K562 (cell line): ENCODE measurements around the gene AIG1. TPM values are rescaled to one million over a fixed set of nuclear protein-coding genes. Genes with fewer than 3 reads are reported as not detected.

ENCODE experiments used
- ATAC-seq: fragments of 200-7000 bp; cut with Tn5 transposase; 3 replicates; pipeline ENCODE4 v1.9.1; 2020; ENCODE audit warnings: moderate library complexity
- BruUV-seq: library from RNA; stranded (reverse); fragments of 400-500 nt; replicated peaks from 2 replicates; lab custom pipeline; 2021; lab: Mats Ljungman, UMichigan
- CTCF ChIA-PET: fragments of 300-600 bp; formaldehyde crosslinking; extraction: SDS; loops from one replicate; lab custom pipeline; 2021; ENCODE audit warnings: low intra/inter-chr PET ratio; lab: Yijun Ruan, JAX
- POLR2A ChIA-PET: fragments of 300-600, 350-650 bp; sonication (Branson Sonifier 250); formaldehyde crosslinking; extraction: SDS; loops from one replicate; lab custom pipeline; 2021; ENCODE audit warnings: antibody characterized with exemption, inconsistent platforms; lab: Yijun Ruan, JAX
- DNase-seq, 4 experiments: peaks; one replicate each; pipeline versions ENCODE4 v3.0.0 to v3.0.0-alpha.2; 2011 to 2018; ENCODE audit warnings: low spot score in 3 of 4, mixed read lengths in 3 of 4; ENCODE audit errors: extremely low read depth in 1 of 4
- FAIRE-seq: peaks from 2 replicates; lab custom pipeline; 2011; peaks lifted over from hg19 to GRCh38; lab: Jason Lieb, UNC
- H2AFZ ChIP-seq: 2 replicates; pipeline ENCODE4 v1.6.0; 2011; ENCODE audit warnings: low read depth, low read length, control low read depth, inconsistent platforms
- H3K27ac ChIP-seq: fragments of 200-600 bp; 3 replicates; pipeline ENCODE4 v1.8.0; 2011; ENCODE audit warnings: low read depth, mild to moderate bottlenecking, control low read depth, inconsistent platforms, low read length, moderate library complexity, mixed read lengths; ENCODE audit errors: extremely low read depth
- H3K27me3 ChIP-seq, 2 experiments: fragments of 300-600 bp in 1 of 2; 2 replicates in 1 of 2; 3 replicates in 1 of 2; pipeline versions ENCODE4 v1.6.0 to v1.8.0; 2011; ENCODE audit warnings: inconsistent platforms in 2 of 2, low read length in 2 of 2, mild to moderate bottlenecking in 1 of 2, mixed read lengths in 1 of 2, moderate library complexity in 1 of 2; ENCODE audit not compliant: control insufficient read depth in 2 of 2, insufficient read depth in 2 of 2
- H3K36me3 ChIP-seq: fragments of 300-600 bp; 3 replicates; pipeline ENCODE4 v1.8.0; 2011; ENCODE audit warnings: mild to moderate bottlenecking, low read length, inconsistent platforms; ENCODE audit not compliant: control insufficient read depth, insufficient read depth
- H3K4me1 ChIP-seq, 2 experiments: fragments of 200-600 bp in 1 of 2; replicated peaks in 1 of 2; 2 replicates in 1 of 2; 3 replicates in 1 of 2; pipeline versions ENCODE4 v1.5.1 to v1.8.0; 2011; ENCODE audit warnings: inconsistent platforms in 2 of 2, low read length in 2 of 2, mild to moderate bottlenecking in 1 of 2, mixed read lengths in 1 of 2, moderate library complexity in 1 of 2; ENCODE audit not compliant: control insufficient read depth in 2 of 2, insufficient read depth in 2 of 2
- H3K4me2 ChIP-seq: 2 replicates; pipeline ENCODE4 v1.6.1; 2011; ENCODE audit warnings: low read length, control low read depth, inconsistent platforms, mixed read lengths; ENCODE audit not compliant: insufficient read depth
- H3K4me3 ChIP-seq: fragments of 200-600 bp; sonication (generic), shearing (Covaris generic); 2 replicates; pipeline ENCODE4 v1.5.1; 2016; ENCODE audit warnings: control low read depth, inconsistent platforms
- H3K79me2 ChIP-seq: fragments of 200-600 bp; 3 replicates; pipeline ENCODE4 v1.8.0; 2011; ENCODE audit warnings: low read length, inconsistent platforms; ENCODE audit not compliant: control insufficient read depth, insufficient read depth
- H3K9ac ChIP-seq, 2 experiments: 2 replicates each; pipeline versions ENCODE4 v1.6.0 to v1.6.1; 2011; ENCODE audit warnings: low read depth in 2 of 2, low read length in 2 of 2, control low read depth in 1 of 2, inconsistent platforms in 1 of 2, mild to moderate bottlenecking in 1 of 2, mixed read lengths in 1 of 2; ENCODE audit not compliant: insufficient read depth in 1 of 2
- H3K9me1 ChIP-seq: one replicate; pipeline ENCODE4 v1.6.0; 2011; ENCODE audit warnings: inconsistent platforms, mild to moderate bottlenecking, low read length, moderate library complexity; ENCODE audit not compliant: control insufficient read depth, insufficient read depth
- H3K9me3 ChIP-seq: replicated peaks from 2 replicates; pipeline ENCODE4 v1.5.1; 2011; ENCODE audit warnings: low read depth, low read length, inconsistent platforms; ENCODE audit not compliant: control insufficient read depth, insufficient read depth
- H4K20me1 ChIP-seq: replicated peaks from 2 replicates; pipeline ENCODE4 v1.6.1; 2011; ENCODE audit warnings: low read length, inconsistent platforms, mixed read lengths; ENCODE audit not compliant: control insufficient read depth, insufficient read depth
- BRD9 ChIP-seq: fragments of 450-650 bp; IDR thresholded peaks from 2 replicates; pipeline ENCODE4 v1.6.1; 2018; ENCODE audit warnings: low read depth; ENCODE audit not compliant: partially characterized antibody
- ERF ChIP-seq: fragments of 450-650 bp; formaldehyde crosslinking; IDR thresholded peaks from 2 replicates; pipeline ENCODE4 v1.4.0; 2020; ENCODE audit warnings: mild to moderate bottlenecking, mixed read lengths
- HNRNPUL1 ChIP-seq: fragments of 200-400 bp; formaldehyde crosslinking; IDR thresholded peaks from 2 replicates; pipeline ENCODE4 v1.6.1; 2017; ENCODE audit warnings: low read length
- ILK ChIP-seq: fragments of 450-650 bp; IDR thresholded peaks from 2 replicates; pipeline ENCODE4 v1.6.1; 2016; ENCODE audit warnings: missing genetic modification characterization, low read depth, mild to moderate bottlenecking, missing compliant biosample characterization, moderate library complexity, borderline replicate concordance
- PBX2 ChIP-seq, 2 experiments: IDR thresholded peaks in 1 of 2; conservative IDR thresholded peaks in 1 of 2; 2 replicates each; pipeline ENCODE4 v1.6.1; 2016; ENCODE audit warnings: low read depth in 2 of 2, mild to moderate bottlenecking in 1 of 2, missing compliant biosample characterization in 1 of 2, missing genetic modification characterization in 1 of 2, moderate library complexity in 1 of 2
- PHB2 ChIP-seq: fragments of 450-650 bp; IDR thresholded peaks from 2 replicates; pipeline ENCODE4 v1.6.1; 2017; ENCODE audit warnings: low read depth
- RFX1 ChIP-seq: fragments of 450-650 bp; IDR thresholded peaks from 2 replicates; pipeline ENCODE4 v1.6.1; 2016; ENCODE audit warnings: mild to moderate bottlenecking, moderate library complexity
- SMARCB1 ChIP-seq: IDR thresholded peaks from 2 replicates; pipeline ENCODE4 v1.6.1; 2011; ENCODE audit warnings: improper control_type of control experiment, low read depth; ENCODE audit not compliant: insufficient read length
- SMARCC2 ChIP-seq: fragments of 450-650 bp; IDR thresholded peaks from 2 replicates; pipeline ENCODE4 v1.6.1; 2017; ENCODE audit warnings: antibody characterized with exemption, moderate library complexity, mild to moderate bottlenecking, low read depth
- SRSF7 ChIP-seq: fragments of 200-400 bp; formaldehyde crosslinking; optimal IDR thresholded peaks from 2 replicates; pipeline ENCODE3; 2017; ENCODE audit warnings: mild to moderate bottlenecking, low read depth, low read length
- WHSC1 ChIP-seq: IDR thresholded peaks from one replicate; pipeline ENCODE4 v1.6.1; 2012; ENCODE audit warnings: low read length, control low read depth, inconsistent platforms
- ZNF175 ChIP-seq: fragments of 200-800 bp; sonication (Bioruptor generic); IDR thresholded peaks from 2 replicates; pipeline ENCODE4 v1.6.1; 2016; ENCODE audit warnings: low read depth, mild to moderate bottlenecking, missing genetic modification characterization, missing compliant biosample characterization
- ZNF384 ChIP-seq: IDR thresholded peaks from 2 replicates; pipeline ENCODE4 v1.6.1; 2012; ENCODE audit warnings: low read depth, low read length, improper control_type of control experiment
- ZNF431 ChIP-seq: sonication (generic); formaldehyde crosslinking; IDR thresholded peaks from 2 replicates; pipeline ENCODE4 v1.8.0; 2022; ENCODE audit warnings: mild to moderate bottlenecking, missing genetic modification reagents
- ZNF764 ChIP-seq: fragments of 250-450 bp; sonication (Bioruptor Pico); IDR thresholded peaks from 2 replicates; pipeline ENCODE4 v1.4.0; 2020; ENCODE audit warnings: low read depth, mild to moderate bottlenecking, moderate library complexity
- in situ Hi-C: fragments of 300-500 bp; cut with MboI; formaldehyde crosslinking; loops from 4 replicates; pipeline ENCODE4 v1.15.0; 2018; ENCODE audit warnings: inconsistent platforms, mixed read lengths
- intact Hi-C: fragments of 100-400 bp; cut with micrococcal nuclease; formaldehyde crosslinking; loops from 2 replicates; pipeline ENCODE4 v1.14.2; 2022
- polyA plus RNA-seq, 8 experiments: library from polyadenylated mRNA; depleted of rRNA in 4 of 8; stranded (reverse) in 5 of 8; unstranded in 3 of 8; fragments of >200 nt; fragmentation: Nextera tagmentation in 2 of 8; fragmentation: Illumina TruSeq in 1 of 8; extraction: Ambion mirVana in 2 of 8; extraction: Trizol in 1 of 8; gene quantifications; 2 replicates each; pipeline versions ENCODE4 v1.2.1 to v1.2.3, GENCODE V29; 2011 to 2014; ENCODE audit warnings: inconsistent platforms in 1 of 8, missing spikeins in 1 of 8
- total RNA-seq, 7 experiments: library from RNA; depleted of rRNA in 6 of 7; stranded (reverse); fragments of >200 nt in 6 of 7; fragmentation: Illumina TruSeq in 2 of 7; extraction: Trizol in 2 of 7; gene quantifications; 2 replicates each; pipeline versions ENCODE4 v1.2.1 to v1.2.3, GENCODE V29; 2011 to 2021; ENCODE audit warnings: low replicate concordance in 1 of 7
- TF ChIP-seq, protein P1 (sequence below): fragments of 250-450 bp; sonication (Bioruptor Pico); IDR thresholded peaks from 2 replicates; pipeline ENCODE4 v1.5.1; 2021; ENCODE audit warnings: mild to moderate bottlenecking

AIG1 gene
- total and polyA plus RNA-seq, 9 of the 15 experiments (the other 6 are each of a cell fraction or from before 2014, with no cell fraction given): 74.8 to 333 (median 127) TPM

DNA sequence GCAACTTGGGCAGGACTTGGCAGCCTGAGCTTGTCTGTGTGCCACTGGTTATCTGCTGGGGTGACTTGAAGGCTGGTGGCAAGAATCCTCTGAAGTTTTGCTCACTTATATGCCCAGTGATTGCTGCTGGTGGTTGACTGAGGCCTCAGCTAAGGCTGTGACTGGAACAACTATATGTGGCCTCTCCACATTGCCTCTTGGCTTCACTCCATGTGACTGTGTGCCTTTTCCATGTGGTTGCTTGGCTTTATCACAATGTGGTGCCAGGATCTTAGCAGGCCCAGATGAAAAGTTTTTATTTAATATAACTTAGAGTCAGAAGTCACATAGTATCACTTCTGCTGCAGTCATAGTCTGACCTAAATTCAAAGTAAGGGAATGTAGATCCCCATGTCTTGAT is 285.3 kb downstream of the AIG1 start:
- H3K9ac ChIP-seq: no peak overlapping the region
- no peaks in the 10 kb centered on the region for H3K9me1 ChIP-seq
- no peak overlapping the region for H3K4me2 ChIP-seq
- no peak overlapping the region for H2AFZ ChIP-seq
- ATAC-seq (no peak), DNase-seq (no peak), FAIRE-seq (no peak)
- in situ Hi-C loops (no loop called here), intact Hi-C loops (no loop called here)
- H3K27ac ChIP-seq: no peak overlapping the region
- H3K4me1 ChIP-seq: no peaks in the 10 kb centered on the region
- POLR2A ChIA-PET: no interaction called here
- CTCF ChIA-PET: no interaction called here
- H3K79me2 ChIP-seq: no peaks in the 10 kb centered on the region
- H3K36me3 ChIP-seq: no peaks in the 10 kb centered on the region
- H3K4me3 ChIP-seq: no peak overlapping the region
- no peaks in the 10 kb centered on the region for H4K20me1 ChIP-seq
- peaks cover 3 to 10% of the 10 kb centered on the region in 2 experiments; a peak in 3 of 5 replicates for H3K27me3 ChIP-seq
- no TSS peak for BruUV-seq
- no peaks in the 10 kb centered on the region for H3K9me3 ChIP-seq
- no peak for TF ChIP-seq WHSC1
- no peak for TF ChIP-seq HNRNPUL1
- no peak for TF ChIP-seq ERF (CRISPR knock-in tag)
- TF ChIP-seq ZNF384: no peak
- TF ChIP-seq RFX1: no peak
- TF ChIP-seq ZNF431 (CRISPR knock-in tag): no peak
- no peak for TF ChIP-seq PHB2
- no peak for TF ChIP-seq ZNF764 (CRISPR knock-in tag)
- no peak for TF ChIP-seq SRSF7
- TF ChIP-seq BRD9: no peak
- no peak for TF ChIP-seq ZNF175
- no peak for TF ChIP-seq ILK (tag)
- no peak for TF ChIP-seq PBX2 (CRISPR knock-in tag; IDR thresholded peaks at IDR 0.05; ENCODE audit: low read depth)
- TF ChIP-seq PBX2 (tag; conservative IDR thresholded peaks at IDR 0.05; ENCODE audit: low read depth): no peak
- no peak for TF ChIP-seq SMARCB1
- no peak for TF ChIP-seq SMARCC2
- TF ChIP-seq, protein P1, sequence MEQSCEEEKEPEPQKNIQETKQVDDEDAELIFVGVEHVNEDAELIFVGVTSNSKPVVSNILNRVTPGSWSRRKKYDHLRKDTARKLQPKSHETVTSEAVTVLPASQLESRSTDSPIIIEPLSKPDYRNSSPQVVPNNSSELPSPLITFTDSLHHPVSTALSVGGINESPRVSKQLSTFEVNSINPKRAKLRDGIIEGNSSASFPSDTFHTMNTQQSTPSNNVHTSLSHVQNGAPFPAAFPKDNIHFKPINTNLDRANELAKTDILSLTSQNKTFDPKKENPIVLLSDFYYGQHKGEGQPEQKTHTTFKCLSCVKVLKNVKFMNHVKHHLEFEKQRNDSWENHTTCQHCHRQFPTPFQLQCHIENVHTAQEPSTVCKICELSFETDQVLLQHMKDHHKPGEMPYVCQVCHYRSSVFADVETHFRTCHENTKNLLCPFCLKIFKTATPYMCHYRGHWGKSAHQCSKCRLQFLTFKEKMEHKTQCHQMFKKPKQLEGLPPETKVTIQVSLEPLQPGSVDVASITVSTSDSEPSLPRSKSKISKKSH: no peak
